PC-9 (cell line): Measurements from ENCODE around the gene LMAN2. TPM values are rescaled to one million over a fixed set of nuclear protein-coding genes. Genes with fewer than 3 reads are reported as not detected.

ENCODE experiments used
- BruUV-seq: library from RNA; stranded (reverse); fragments of 400-500 nt; replicated peaks from 2 replicates; lab custom pipeline; 2021; lab: Mats Ljungman, UMichigan
- CTCF ChIA-PET: fragments of 300-600 bp; sonication (Branson Sonifier 250); formaldehyde crosslinking; loops from one replicate; lab custom pipeline; 2022; ENCODE audit warnings: antibody characterized with exemption; lab: Charles Lee
- POLR2A ChIA-PET: fragments of 300-600 bp; sonication (Branson Sonifier 250); formaldehyde crosslinking; loops from one replicate; lab custom pipeline; 2022; ENCODE audit warnings: antibody characterized with exemption; ENCODE audit not compliant: unreplicated experiment; lab: Charles Lee
- DNase-seq, 2 experiments: peaks; one replicate each; pipeline versions ENCODE4 v3.0.0 to v3.0.0-alpha.2; 2015 to 2022; ENCODE audit warnings: mixed read lengths in 1 of 2
- H2AFZ ChIP-seq: fragments of 200-600 bp; sonication (generic); 2 replicates; pipeline ENCODE4 v1.8.1; 2017; ENCODE audit warnings: antibody characterized with exemption
- H3F3A ChIP-seq: fragments of 200-600 bp; sonication (generic); 2 replicates; pipeline ENCODE4 v1.8.1; 2017; ENCODE audit warnings: antibody characterized with exemption, mild to moderate bottlenecking, low read depth; ENCODE audit not compliant: insufficient read depth
- H3K27ac ChIP-seq: fragments of 200-600 bp; sonication (generic); 2 replicates; pipeline ENCODE4 v1.6.1; 2016; ENCODE audit warnings: mixed run types
- H3K27me3 ChIP-seq: fragments of 200-600 bp; sonication (generic); 2 replicates; pipeline ENCODE4 v1.6.1; 2016; ENCODE audit warnings: low read depth, mixed run types; ENCODE audit not compliant: insufficient read depth
- H3K36me3 ChIP-seq: fragments of 200-600 bp; sonication (generic); 2 replicates; pipeline ENCODE4 v1.6.1; 2016; ENCODE audit warnings: low read depth, mixed run types
- H3K4me1 ChIP-seq: fragments of 200-600 bp; sonication (generic); replicated peaks from 2 replicates; pipeline ENCODE4 v1.6.1; 2016; ENCODE audit warnings: mixed run types; ENCODE audit not compliant: insufficient read depth
- H3K4me2 ChIP-seq: fragments of 200-600 bp; sonication (generic); 2 replicates; pipeline ENCODE4 v1.6.1; 2017; ENCODE audit warnings: mixed run types
- H3K4me3 ChIP-seq: fragments of 200-600 bp; sonication (generic); 2 replicates; pipeline ENCODE4 v1.6.1; 2016; ENCODE audit warnings: mixed run types
- H3K79me2 ChIP-seq: fragments of 200-600 bp; sonication (generic); 2 replicates; pipeline ENCODE4 v1.6.1; 2017; ENCODE audit warnings: low read depth, mixed run types
- H3K9me2 ChIP-seq: fragments of 200-600 bp; sonication (generic); 2 replicates; pipeline ENCODE4 v1.8.1; 2017; ENCODE audit warnings: mild to moderate bottlenecking; ENCODE audit not compliant: insufficient read depth
- H3K9me3 ChIP-seq: fragments of 200-600 bp; sonication (generic); 2 replicates; pipeline ENCODE4 v1.8.1; 2016; ENCODE audit warnings: low read depth; ENCODE audit not compliant: insufficient read depth
- H4K20me1 ChIP-seq: fragments of 200-600 bp; sonication (generic); 2 replicates; pipeline ENCODE4 v1.8.1; 2017; ENCODE audit not compliant: insufficient read depth
- CTCF ChIP-seq: fragments of 200-600 bp; sonication (generic); conservative IDR thresholded peaks from 2 replicates; pipeline ENCODE4 v1.6.1; 2017; ENCODE audit warnings: mixed run types, antibody characterized with exemption, mild to moderate bottlenecking, moderate library complexity
- EZH2 ChIP-seq: fragments of 200-600 bp; sonication (generic); IDR thresholded peaks from 2 replicates; pipeline ENCODE4 v1.8.0; 2017; ENCODE audit warnings: antibody characterized with exemption, low read depth
- intact Hi-C: fragments of 100-400 bp; cut with micrococcal nuclease; formaldehyde crosslinking; loops from one replicate; pipeline ENCODE4 v1.10.0; 2022; ENCODE audit not compliant: unreplicated experiment
- total RNA-seq: library from RNA; stranded (reverse); gene quantifications from 2 replicates; pipeline ENCODE4 v1.2.3, GENCODE V29; 2021

LMAN2 gene
- total RNA-seq, 1 experiment from 2014 or later: 153 TPM

GRCh38 chr5:177368869-177369644 lies 17.6 kb upstream of the LMAN2 start:
- no peak overlapping the region for H3K4me3 ChIP-seq
- peaks cover 11% of the 10 kb centered on the region for H3K4me1 ChIP-seq
- H3F3A ChIP-seq: peaks cover 16% of the 10 kb centered on the region; the same call in 1 of the 2 replicates
- H3K36me3 ChIP-seq: no peaks in the 10 kb centered on the region
- H3K9me3 ChIP-seq: no peaks in the 10 kb centered on the region
- H3K27me3 ChIP-seq: no peaks in the 10 kb centered on the region
- H3K9me2 ChIP-seq: no peaks in the 10 kb centered on the region
- no peak for DNase-seq
- no peaks in the 10 kb centered on the region for H4K20me1 ChIP-seq
- CTCF ChIA-PET: interaction anchor here (0.6 to 1.0 kb wide), 6 partner anchors 15 to 148 kb away, joined by 3 to 16 read pairs (median 3); partner anchors contain the start of genes DDX41 and SLC34A1
- intact Hi-C loops: no loop called here
- TF ChIP-seq CTCF (peak; percentile 83), EZH2 (no peak)
- H3K27ac ChIP-seq: no peak overlapping the region
- H2AFZ ChIP-seq: no peak overlapping the region
- BruUV-seq: no TSS peak
- no peaks in the 10 kb centered on the region for H3K79me2 ChIP-seq
- POLR2A ChIA-PET: interaction anchor here (0.6 kb wide), 1 partner anchor 57 kb away, joined by 20 read pairs; no protein-coding TSS in a partner anchor
- H3K4me2 ChIP-seq: no peak overlapping the region

GRCh38 chr5:177367981-177368868 lies 16.8 kb upstream of the LMAN2 start:
- TF ChIP-seq EZH2 (no peak), CTCF (no peak)
- H3K79me2 ChIP-seq: no peaks in the 10 kb centered on the region
- H3K9me2 ChIP-seq: no peaks in the 10 kb centered on the region
- H3K36me3 ChIP-seq: no peaks in the 10 kb centered on the region
- intact Hi-C loops: no loop called here
- no TSS peak for BruUV-seq
- H3K27ac ChIP-seq: no peak overlapping the region
- no peaks in the 10 kb centered on the region for H3K27me3 ChIP-seq
- POLR2A ChIA-PET: interaction anchor here (0.6 kb wide), 1 partner anchor 58 kb away, joined by 20 read pairs; no protein-coding TSS in a partner anchor
- peaks cover 16% of the 10 kb centered on the region; the same call in 1 of the 2 replicates for H3F3A ChIP-seq
- H3K4me1 ChIP-seq: peaks cover 15% of the 10 kb centered on the region
- DNase-seq: no peak
- H3K9me3 ChIP-seq: no peaks in the 10 kb centered on the region
- no peak overlapping the region for H3K4me3 ChIP-seq
- CTCF ChIA-PET: interaction anchor here (0.6 to 0.8 kb wide), 5 partner anchors 16 to 149 kb away, joined by 3 to 16 read pairs (median 3); partner anchors contain the start of genes DDX41 and SLC34A1
- H4K20me1 ChIP-seq: no peaks in the 10 kb centered on the region
- no peak overlapping the region for H2AFZ ChIP-seq
- H3K4me2 ChIP-seq: no peak overlapping the region

GRCh38 chr5:177367323-177367848 lies 15.9 kb upstream of the LMAN2 start:
- H2AFZ ChIP-seq: no peak overlapping the region
- no peaks in the 10 kb centered on the region for H3K79me2 ChIP-seq
- no TSS peak for BruUV-seq
- H4K20me1 ChIP-seq: no peaks in the 10 kb centered on the region
- no peak overlapping the region for H3K4me2 ChIP-seq
- H3K4me3 ChIP-seq: no peak overlapping the region
- H3K4me1 ChIP-seq: peaks cover 15% of the 10 kb centered on the region
- H3K36me3 ChIP-seq: no peaks in the 10 kb centered on the region
- TF ChIP-seq CTCF (no peak), EZH2 (no peak)
- no peak for DNase-seq
- no peaks in the 10 kb centered on the region for H3K9me2 ChIP-seq
- CTCF ChIA-PET: interaction anchor here (0.6 to 1.3 kb wide), 3 partner anchors 16 to 719 kb away, joined by 4 to 8 read pairs (median 6); partner anchors contain the start of gene LMAN2
- H3K9me3 ChIP-seq: no peaks in the 10 kb centered on the region
- no peaks in the 10 kb centered on the region for H3K27me3 ChIP-seq
- H3K27ac ChIP-seq: no peak overlapping the region
- H3F3A ChIP-seq: peaks cover 16% of the 10 kb centered on the region; the same call in 1 of the 2 replicates
- POLR2A ChIA-PET: interaction anchor here (0.6 kb wide), 1 partner anchor 25 kb away, joined by 4 read pairs; no protein-coding TSS in a partner anchor
- intact Hi-C loops: no loop called here
